HG02798 (cell line): ENCODE results near the gene MTG1.
"Not testable (repeated sequence)": the region's sequence is repeated elsewhere in the genome, so short reads cannot be mapped to it uniquely, and the experiment has no call there.

Source experiments
- ATAC-seq: cut with Tn5 transposase; IDR thresholded peaks from one replicate; pipeline ENCODE4 v1.9.1; 2021; ENCODE audit warnings: mild to moderate bottlenecking; ENCODE audit not compliant: unreplicated experiment, poor library complexity

Gene MTG1

DNA sequence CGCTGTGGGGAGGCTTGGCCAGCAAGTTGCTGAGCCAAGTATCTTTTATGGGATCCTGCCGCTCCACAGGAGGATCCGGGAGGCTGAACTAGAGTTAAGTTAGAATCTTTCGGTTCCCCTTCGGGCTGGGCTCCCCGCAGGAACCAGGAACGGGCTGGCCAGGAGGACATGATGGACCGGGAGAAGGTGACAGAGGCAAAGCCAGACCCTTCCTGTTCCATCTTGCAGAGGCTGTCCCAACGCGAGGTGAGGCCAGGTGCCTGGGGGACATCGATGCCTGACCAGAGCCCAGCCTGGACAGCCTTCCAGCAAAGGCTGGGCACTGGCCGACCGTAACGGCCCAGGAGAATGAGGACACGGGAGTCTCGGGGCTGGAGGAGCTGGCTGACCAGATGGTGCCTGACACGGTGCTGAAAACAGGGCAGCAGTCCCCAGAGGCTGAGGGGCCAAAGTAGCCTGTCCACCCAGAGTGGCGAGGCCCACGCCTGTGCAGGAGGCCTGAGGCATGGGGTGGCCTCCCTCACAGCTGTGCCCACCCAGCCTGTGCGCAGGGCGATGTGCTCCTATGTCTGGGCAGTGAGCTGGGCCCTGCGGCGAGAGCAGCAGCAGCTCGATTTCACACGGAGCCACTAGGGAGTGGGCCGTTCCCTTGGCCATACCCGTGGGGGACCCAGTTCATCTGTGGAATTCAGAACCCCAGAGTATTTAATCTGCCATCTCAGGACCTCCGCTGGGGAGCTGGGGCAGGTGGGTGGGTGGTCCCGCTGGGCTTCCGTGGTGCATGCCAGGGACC is 16.7 kb upstream of the MTG1 start:
- no peak for ATAC-seq

DNA sequence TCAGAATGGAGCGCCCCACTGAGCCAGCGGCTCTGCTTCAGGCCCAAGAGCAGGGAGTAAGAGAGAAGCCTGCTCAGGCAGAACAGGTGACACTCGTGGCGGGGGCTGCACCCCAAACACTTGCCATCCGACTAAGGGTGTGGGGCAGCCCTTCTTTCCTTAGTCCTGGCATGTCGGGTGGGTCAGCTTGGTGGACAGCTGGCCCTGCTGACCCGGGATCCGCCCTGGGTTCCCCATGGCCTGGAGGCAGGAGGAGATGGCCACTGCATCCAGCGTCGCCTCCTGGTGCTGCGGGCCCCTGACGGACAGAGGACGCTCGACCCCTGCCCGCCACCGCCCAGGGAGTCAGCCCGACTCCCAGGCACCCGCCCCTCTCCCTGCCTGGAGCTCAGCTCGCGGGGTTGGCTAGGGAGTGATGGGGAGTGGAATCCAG is 16.1 kb upstream of the MTG1 start:
- no peak for ATAC-seq

DNA sequence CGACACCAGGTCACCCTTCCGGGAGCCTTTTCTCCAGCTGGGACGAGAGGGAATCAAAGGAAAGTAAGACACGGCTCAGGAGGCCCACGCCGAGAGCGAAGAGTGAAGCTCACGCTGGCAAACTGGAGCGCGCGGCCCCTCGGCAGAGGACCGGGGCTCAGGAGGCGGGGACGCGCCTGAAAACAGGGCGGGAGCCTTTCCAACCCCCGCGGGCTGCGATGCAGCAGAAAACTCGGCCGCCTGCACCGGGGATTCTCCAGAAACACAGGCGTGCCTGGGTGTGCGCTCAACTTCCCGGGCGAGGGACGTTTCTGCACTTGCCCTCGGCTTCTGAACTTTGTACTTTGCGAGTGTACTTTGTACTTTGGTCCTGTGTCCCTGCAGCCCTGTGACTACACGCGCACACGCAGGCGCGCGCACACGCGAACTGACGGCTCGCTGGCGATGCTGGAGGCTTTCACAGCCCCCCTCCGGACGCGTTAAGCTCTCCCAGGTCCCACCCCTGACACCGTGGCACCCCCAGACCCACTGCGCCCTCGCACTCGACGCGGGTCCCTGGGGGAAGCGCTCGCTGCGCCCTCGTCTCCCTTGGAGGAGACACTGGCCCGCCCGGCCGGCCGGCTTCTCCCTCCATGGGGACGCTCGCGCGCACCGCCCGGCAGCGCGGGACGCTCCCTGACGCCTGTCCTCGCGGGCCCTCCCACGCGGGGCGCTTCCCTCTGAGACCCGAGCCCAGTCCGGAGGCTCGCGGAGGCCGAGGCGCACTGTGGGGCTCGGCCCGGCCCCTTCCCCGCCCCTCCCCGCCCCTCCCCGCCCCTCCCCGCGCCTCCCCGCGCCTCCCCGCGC is 15.5 kb upstream of the MTG1 start:
- ATAC-seq, result peak; percentile 47

DNA sequence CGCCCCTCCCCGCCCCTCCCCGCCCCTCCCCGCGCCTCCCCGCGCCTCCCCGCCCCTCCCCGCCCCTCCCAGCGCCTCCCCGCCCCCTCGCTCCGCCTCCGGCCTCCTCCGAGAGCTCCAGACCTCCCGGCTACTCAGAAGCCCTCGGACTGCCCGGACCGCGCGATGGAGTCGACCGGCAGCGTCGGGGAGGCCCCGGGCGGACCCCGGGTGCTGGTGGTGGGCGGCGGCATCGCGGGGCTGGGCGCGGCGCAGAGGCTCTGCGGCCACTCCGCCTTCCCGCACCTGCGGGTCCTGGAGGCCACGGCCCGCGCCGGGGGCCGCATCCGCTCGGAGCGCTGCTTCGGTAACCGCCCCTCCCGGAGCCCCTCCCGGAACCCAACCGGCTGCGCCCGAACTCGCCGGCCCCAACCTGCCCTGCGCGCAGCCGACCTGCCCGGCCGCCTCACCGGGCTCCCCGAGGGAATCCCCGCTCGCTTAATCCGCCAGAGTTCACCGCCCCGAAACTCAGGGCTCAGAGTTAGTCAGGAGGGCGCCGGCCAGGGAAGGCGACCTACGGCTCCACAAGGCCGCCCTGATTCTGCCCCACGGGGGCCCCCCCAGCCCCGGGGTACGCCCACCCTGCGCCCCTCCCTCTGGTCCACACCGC is 14.7 kb upstream of the MTG1 start, which contains the start of gene PAOX:
PAOX (plus strand) TSS at position 111 of the 649 bp plus-strand sequence; CDS start at position 166, 55 bp downstream.
- peak; percentile 62 for ATAC-seq

DNA sequence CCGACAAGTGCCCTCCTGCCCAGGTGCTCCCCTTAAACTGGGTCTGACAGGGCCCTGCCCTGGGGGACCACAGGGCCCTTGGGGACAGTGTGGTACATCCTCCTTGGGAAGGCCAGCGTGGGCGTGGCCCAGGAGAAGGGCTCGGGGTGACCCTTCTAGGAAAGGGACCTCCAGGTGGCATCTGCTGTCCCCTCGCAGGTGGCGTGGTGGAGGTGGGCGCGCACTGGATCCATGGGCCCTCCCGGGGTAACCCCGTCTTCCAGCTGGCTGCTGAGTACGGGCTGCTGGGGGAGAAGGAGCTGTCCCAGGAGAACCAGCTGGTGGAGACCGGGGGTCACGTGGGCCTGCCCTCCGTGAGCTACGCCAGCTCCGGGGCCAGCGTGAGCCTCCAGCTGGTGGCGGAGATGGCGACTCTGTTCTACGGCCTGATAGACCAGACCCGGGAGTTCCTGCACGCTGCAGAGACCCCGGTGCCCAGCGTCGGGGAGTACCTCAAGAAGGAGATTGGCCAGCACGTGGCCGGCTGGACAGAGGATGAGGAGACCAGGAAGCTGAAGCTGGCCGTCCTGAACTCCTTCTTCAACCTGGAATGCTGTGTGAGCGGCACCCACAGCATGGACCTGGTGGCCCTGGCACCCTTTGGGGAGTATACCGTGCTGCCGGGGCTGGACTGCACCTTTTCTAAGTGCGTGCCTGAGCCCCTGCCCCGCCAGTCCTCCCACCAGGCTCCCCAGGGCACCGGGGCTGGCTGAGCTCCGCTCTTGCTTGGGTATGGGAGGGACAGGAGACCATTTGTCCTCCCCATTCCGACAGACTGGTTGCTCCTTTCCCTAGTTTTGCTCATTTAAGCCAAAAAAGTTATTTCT is 13.9 kb upstream of the MTG1 start:
- ATAC-seq, result no peak

DNA sequence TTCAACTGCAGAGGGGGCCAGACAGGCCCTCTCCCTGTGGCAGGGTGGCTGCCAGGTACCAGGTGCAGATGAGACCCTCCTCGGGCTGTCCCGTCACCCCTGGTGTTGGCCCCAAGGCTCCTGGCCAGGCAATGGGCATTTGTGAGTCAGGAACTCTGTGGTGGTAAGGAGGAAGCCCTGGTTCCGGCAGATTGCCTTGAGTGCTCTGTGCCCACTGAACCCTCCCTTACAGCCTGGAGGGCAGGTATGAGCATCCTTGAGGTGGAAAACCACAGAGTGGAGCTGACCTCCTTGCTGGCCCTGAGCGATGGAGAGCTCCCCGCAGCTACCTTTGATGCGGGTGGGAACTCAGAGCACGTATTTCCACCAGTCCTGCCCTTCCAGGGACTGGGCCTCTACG is 12.9 kb upstream of the MTG1 start:
- ATAC-seq, result no peak

DNA sequence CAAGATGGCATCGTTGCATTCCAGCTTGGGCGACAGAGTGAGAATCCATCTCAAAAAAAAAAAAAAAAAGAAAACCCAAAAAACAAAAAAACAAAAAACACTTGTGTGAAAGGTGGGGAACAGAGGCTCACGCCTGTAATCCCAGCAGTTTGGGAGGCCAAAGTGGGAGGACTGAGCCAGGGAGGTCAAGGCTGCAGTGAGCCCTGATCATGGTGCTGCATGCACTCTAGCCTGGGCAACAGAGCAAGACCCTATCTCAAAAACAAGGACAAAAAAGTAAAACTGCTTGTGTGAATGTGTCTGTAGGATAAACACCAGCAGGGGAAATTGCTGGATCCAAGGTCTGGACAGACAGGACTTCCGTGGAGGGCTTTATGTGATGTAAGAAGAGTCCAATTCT is 10.4 kb upstream of the MTG1 start:
- ATAC-seq, result no peak

DNA sequence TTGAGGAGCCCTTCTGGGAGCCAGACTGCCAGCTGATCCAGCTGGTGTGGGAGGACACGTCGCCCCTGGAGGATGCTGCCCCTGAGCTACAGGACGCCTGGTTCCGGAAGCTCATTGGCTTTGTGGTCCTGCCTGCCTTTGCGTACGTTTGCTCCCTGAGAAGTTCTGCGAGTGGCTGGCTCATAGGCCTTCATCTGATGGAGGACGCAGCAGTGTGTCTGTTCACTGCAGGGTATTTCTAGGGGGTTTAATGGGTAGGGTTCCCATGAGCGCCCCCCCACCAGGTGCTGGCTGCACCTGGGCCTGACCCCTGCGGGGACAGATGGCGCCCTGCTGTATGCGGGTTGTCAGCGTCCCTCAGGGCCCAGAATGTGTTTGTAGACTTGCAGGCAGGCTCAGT is 9.9 kb upstream of the MTG1 start:
- ATAC-seq, result no peak

DNA sequence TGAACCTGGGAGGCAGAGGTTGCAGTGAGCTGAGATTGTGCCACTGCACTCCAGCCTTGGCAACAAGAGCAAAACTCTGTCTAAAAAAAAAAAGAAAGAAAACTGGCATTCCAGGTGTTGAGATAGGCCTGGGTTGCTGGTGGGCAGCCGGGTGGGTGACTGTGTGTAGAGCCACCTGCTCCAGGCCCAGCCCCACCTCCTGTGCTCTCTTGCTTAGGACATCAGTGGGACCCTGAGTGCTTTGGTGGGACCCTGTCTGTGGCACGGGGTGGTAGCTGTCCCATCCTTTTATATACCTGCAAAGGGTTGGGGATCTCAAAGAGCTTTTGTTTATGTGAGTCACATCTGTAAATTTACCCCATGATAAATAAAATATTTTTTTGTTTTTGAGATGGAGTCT is 8.7 kb upstream of the MTG1 start:
- no peak for ATAC-seq

DNA sequence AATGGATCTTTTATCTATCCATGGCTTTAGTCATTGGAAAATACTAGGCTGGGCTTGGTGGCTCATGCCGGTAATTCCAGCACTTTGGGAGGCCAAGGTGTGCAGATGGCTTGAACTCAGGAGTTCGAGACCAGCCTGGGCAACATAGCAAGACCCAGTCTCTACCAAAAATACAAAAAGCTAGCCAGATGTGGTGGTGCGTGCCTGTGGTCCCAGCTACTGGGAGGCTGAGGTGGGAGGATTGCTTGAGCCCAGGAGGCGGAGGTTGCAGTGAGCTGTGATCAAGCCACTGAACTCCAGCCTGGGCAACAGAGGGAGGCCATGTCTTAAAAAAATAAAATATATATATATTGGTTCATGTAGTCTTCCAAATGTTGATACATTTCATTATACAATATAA is 7.0 kb upstream of the MTG1 start:
- not testable (repeated sequence) for ATAC-seq

DNA sequence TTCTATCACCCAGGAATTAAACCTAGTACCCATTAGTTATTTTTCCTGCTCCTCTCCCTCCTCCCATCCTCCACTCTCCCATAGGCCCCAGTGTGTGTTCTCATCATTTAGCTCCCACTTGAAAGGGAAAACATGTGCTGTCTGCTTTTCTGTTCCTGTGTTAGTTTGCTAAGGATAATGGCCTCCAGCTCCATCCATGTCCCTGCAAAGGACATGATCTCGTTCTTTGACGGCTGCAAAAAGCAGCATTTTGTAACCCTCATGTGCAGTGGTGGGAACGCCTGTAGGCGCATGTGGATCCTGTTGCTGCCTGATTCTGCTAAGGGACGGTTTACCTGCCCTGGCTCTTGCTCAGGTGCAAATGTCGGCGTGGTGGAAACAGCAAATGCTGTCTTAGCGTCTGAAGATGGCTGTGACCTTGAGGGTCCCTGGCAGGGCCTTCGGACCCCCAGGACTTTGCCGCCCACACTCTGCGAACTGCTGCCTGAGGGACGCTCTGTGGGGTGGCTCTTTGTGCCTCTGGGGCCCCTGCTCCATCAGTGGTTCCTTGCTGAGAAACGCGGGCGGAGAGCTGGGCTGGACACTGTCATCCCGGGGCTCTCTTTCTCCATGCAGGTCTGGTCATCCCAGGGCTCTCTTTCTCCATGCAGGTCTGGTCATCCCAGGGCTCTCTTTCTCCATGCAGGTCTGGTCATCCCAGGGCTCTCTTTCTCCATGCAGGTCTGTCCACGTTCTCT is 5.6 kb upstream of the MTG1 start:
- ATAC-seq, result peak; percentile 2

DNA sequence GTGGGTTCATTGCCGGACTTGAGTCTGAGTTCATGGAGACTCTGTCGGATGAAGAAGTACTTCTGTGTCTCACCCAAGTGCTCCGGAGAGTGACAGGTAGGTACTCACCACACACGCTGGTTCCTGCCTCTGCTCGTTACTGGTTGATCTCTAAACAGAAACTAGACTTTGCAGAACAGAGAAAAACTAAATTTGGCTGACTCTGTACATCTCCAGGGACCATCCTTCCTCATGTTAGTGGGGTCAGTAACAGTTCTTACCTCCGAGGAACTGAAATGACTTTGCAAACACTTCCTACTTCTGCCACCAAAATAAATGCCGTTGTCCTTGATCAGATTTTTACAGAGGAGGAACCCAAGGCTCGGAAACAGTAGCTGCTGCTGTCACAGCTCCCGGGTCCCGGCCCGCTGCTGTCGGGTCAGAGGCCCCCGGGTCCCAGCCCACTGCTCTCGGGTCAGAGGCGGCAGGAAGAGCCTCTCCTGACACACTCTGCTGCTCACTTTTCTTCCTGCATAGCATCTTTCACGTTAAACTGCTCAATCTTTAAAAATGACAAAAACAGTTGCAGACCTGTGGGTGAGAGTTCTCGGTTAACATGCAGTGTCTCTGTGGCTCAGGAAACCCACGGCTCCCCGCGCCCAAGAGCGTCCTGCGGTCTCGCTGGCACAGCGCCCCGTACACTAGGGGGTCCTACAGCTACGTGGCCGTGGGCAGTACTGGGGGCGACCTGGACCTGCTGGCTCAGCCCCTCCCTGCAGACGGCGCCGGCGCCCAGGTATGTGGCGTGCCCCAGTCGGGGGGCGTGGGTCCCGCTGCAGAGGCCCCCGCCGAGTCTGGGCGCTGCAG is 4.8 kb upstream of the MTG1 start:
- peak; percentile 84 for ATAC-seq

DNA sequence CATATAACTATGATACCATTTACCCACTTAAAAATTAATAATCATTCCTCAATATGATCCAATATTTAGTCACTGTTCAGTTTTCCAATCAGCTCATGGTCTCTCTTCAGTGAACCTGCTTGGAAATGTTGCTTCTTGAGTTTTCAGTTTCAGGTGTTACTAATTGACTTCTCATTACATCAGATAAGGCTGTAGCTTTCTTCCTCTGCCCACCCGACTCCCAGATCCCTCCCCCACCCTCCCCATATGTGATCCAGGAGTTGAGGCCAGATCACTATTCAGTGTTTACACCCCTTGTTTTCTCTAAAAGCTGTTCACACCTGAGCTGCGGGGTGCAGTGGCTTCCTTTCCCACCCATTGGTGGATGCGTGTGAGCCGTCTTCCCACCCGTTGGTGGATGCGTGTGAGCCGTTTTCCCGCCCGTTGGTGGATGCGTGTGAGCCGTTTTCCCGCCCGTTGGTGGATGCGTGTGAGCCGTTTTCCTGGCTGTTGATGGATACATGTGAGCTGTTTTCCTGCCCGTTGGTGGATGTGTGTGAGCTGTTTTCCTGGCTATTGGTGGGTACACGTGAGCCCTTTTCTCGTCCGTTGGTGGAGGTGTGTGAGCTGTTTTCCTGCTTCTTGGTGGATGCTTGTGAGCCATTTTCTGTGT is 3.2 kb upstream of the MTG1 start:
- no peak for ATAC-seq

DNA sequence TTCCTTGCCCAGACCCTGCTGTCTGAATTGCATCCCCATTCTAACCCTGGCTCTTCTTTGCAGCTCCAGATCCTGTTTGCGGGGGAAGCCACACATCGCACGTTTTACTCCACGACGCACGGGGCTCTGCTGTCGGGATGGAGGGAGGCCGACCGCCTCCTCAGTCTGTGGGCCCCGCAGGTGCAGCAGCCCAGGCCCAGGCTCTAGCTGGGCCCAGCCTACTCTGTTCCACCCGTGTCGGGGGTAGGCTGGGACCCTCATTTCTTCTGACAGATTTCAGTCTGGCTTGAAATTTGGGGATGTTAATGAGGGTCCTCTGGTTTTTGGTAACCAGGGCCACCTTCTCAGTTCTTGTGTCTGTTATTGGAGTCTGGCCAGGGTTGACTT is 2.7 kb upstream of the MTG1 start:
- ATAC-seq, result no peak

DNA sequence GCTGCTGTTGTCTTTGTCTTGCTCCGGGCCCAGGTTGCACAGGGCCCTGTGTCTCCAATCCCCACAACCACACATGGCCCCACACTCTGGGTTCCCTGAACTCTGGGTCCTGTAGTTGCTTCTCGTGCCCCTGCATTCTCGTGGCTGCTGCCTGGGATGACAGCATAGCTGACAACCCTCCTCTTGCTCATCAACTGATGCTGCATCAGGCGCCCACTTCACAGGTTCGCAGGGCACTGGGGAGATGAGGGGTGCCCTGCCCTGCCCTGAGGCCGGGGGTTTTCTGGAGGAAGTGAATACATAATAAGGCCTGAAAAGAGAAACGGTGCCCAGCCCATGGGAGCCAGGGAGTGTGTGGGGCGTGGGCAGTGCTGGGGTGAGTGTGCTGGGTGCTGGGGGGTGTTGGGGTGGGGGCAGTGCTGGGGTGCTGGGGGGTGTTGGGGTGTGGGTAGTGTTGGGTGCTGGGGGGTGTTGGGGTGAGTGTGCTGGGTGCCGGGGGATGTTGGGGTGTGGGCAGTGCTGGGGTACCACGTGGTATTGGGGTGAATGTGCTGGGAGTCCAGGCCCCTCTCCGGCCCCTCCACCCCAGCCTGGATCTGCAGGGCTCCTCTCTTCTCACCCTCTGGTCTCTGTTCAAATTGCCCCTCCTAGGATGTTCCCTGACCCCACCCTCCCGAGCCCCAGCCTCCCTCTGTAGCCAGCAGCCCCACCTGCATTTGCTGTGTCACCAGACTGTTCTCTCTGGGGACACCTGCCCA is 2.0 kb upstream of the MTG1 start:
- no peak for ATAC-seq

DNA sequence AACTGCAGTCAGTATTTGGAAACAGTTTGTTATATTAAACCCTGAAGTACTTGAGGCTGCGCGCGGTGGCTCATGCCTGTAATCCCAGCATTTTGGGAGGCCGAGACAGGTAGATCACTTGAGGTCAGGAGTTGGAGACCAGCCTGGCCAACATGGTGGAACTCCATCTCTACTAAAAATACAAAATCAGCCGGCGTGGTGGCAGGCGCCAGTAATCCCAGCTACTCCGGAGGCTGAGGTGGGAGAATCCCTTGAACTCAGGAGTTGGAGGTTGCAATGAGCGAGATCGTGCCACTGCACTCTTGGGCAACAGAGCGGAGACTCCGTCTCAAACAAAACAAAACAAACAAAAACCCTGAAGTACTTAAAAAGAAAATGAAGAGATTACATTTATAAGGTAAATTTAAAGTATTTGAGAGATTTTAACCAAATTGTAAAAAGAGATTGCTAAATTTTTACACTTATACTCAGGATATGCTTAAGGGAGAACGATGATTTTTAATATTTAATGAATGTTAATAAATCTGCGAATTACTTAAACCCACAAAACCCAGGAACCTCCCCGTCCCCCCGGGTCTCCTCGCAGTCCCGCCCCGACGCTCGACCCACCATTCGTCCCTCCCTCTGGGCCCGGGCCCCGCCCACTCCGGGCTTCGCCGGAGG is 425 bp upstream of the MTG1 start:
- ATAC-seq, result no peak

DNA sequence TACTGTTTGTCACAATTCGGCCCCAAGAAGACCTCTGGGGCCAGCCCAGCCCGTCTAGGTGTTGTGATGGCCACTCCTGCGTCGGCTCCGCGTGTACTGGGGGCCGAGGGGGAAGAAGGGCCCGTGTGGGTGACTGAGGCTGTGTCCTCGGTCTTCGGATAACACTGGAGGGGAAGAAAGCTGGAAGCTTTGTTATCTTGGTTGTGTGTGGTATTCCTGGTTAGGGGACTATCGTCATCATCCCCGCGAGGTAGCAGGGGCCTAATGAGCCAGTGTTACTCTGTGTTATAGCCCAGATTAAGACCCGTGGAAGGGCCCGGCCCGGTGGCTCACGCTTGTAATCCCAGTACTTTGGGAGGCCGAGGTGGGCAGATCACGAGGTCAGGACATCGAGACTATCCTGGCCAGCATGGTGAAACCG is 854 bp downstream of the MTG1 start:
- no peak for ATAC-seq
